Measurements from ENCODE around the gene CIC. TPM values are rescaled to one million over a fixed set of nuclear protein-coding genes. Genes with fewer than 3 reads are reported as not detected.

Gene CIC
- polyA plus RNA-seq, 1 donor (not counting 4 experiments of a cell fraction or from before 2014, with no cell fraction given) = 3.1 TPM

GRCh38 chr19:42294471-42295137, 25.6 kb downstream of the CIC start:
- peaks cover 11% of the 10 kb centered on the region for H3K4me1 ChIP-seq (ENCODE audit: control insufficient read depth, extremely low read depth, insufficient read depth, low read length)
- dilution Hi-C loops (cut with MboI; ENCODE audit: extremely low pct_ligation_motif_present, low sequenced_read_pairs) = no loop called here
- H3K79me2 ChIP-seq (ENCODE audit: control insufficient read depth, insufficient read depth, low read length) = no peaks in the 10 kb centered on the region
- no peaks in the 10 kb centered on the region for H4K20me1 ChIP-seq (ENCODE audit: control insufficient read depth, extremely low read depth, insufficient read depth, low read length)
- no peaks in the 10 kb centered on the region for H3K9me1 ChIP-seq (ENCODE audit: control insufficient read depth, extremely low read depth, insufficient read depth, low read length)
- no peak overlapping the region for H3K4me3 ChIP-seq (ENCODE audit: control insufficient read depth in 2 of 3, extremely low read depth in 1 of 3, insufficient read depth in 2 of 3, low read depth in 1 of 3, low read length in 3 of 3)
- TF ChIP-seq EZH2 (IDR thresholded peaks at IDR 0.05; ENCODE audit: low read length) = no peak
- H2AFZ ChIP-seq (ENCODE audit: control insufficient read depth, low read length) = no peak overlapping the region
- DNase-seq (ENCODE audit: low read depth, low spot score) (no peak), FAIRE-seq (no peak)
- no peak overlapping the region for H3K4me2 ChIP-seq (ENCODE audit: control insufficient read depth, extremely low read depth, insufficient read depth, low read depth, low read length)
- H3K27ac ChIP-seq (ENCODE audit: control insufficient read depth, insufficient read depth, low read length) = no peak overlapping the region
- H3K9ac ChIP-seq (ENCODE audit: control insufficient read depth, extremely low read depth, insufficient read depth, low read length) = no peak overlapping the region
- no peaks in the 10 kb centered on the region for H3K9me3 ChIP-seq (ENCODE audit: control insufficient read depth, low read depth, low read length)
- peaks cover 48 to 57% of the 10 kb centered on the region in 2 experiments for H3K36me3 ChIP-seq (ENCODE audit: control insufficient read depth in 2 of 2, extremely low read depth in 1 of 2, insufficient read depth in 2 of 2, low read length in 2 of 2)
- no peaks in the 10 kb centered on the region for H3K27me3 ChIP-seq (ENCODE audit: control insufficient read depth, extremely low read depth, insufficient read depth, low read length)

GRCh38 chr19:42295342-42295741, 26.3 kb downstream of the CIC start:
- peaks cover 11% of the 10 kb centered on the region for H3K4me1 ChIP-seq (ENCODE audit: control insufficient read depth, extremely low read depth, insufficient read depth, low read length)
- H3K36me3 ChIP-seq (ENCODE audit: control insufficient read depth in 2 of 2, extremely low read depth in 1 of 2, insufficient read depth in 2 of 2, low read length in 2 of 2) = peaks cover 43 to 52% of the 10 kb centered on the region in 2 experiments
- no peaks in the 10 kb centered on the region for H3K9me3 ChIP-seq (ENCODE audit: control insufficient read depth, low read depth, low read length)
- H4K20me1 ChIP-seq (ENCODE audit: control insufficient read depth, extremely low read depth, insufficient read depth, low read length) = no peaks in the 10 kb centered on the region
- dilution Hi-C loops (cut with MboI; ENCODE audit: extremely low pct_ligation_motif_present, low sequenced_read_pairs) = no loop called here
- H3K9ac ChIP-seq (ENCODE audit: control insufficient read depth, extremely low read depth, insufficient read depth, low read length) = no peak overlapping the region
- no peak overlapping the region for H2AFZ ChIP-seq (ENCODE audit: control insufficient read depth, low read length)
- H3K27me3 ChIP-seq (ENCODE audit: control insufficient read depth, extremely low read depth, insufficient read depth, low read length) = no peaks in the 10 kb centered on the region
- H3K4me3 ChIP-seq (ENCODE audit: control insufficient read depth in 2 of 3, extremely low read depth in 1 of 3, insufficient read depth in 2 of 3, low read depth in 1 of 3, low read length in 3 of 3) = no peak overlapping the region
- no peak for DNase-seq (ENCODE audit: low read depth, low spot score)
- H3K79me2 ChIP-seq (ENCODE audit: control insufficient read depth, insufficient read depth, low read length) = no peaks in the 10 kb centered on the region
- TF ChIP-seq CTCF (optimal IDR thresholded peaks at IDR 0.05 in 1 of 3, IDR thresholded peaks at IDR 0.05 in 1 of 3, conservative IDR thresholded peaks at IDR 0.05 in 1 of 3; ENCODE audit: extremely low read depth in 1 of 3, insufficient read depth in 2 of 3, low read length in 3 of 3) (no peak), EZH2 (IDR thresholded peaks at IDR 0.05; ENCODE audit: low read length) (no peak)
- no peak for FAIRE-seq
- H3K9me1 ChIP-seq (ENCODE audit: control insufficient read depth, extremely low read depth, insufficient read depth, low read length) = no peaks in the 10 kb centered on the region
- H3K4me2 ChIP-seq (ENCODE audit: control insufficient read depth, extremely low read depth, insufficient read depth, low read depth, low read length) = no peak overlapping the region
- no peak overlapping the region for H3K27ac ChIP-seq (ENCODE audit: control insufficient read depth, insufficient read depth, low read length)
